Stimulated activated naive CD4-positive, alpha-beta T cell (primary cell): Measurements from ENCODE around the gene GALNT17.
"Not testable (repeated sequence)": the region's sequence is repeated elsewhere in the genome, so short reads cannot be mapped to it uniquely, and the experiment has no call there.

Source experiments
- DNase-seq, 6 experiments: peaks; one replicate each; lab custom pipeline; 2025; lab: John Stamatoyannopoulos, UW

The GALNT17 gene

DNA sequence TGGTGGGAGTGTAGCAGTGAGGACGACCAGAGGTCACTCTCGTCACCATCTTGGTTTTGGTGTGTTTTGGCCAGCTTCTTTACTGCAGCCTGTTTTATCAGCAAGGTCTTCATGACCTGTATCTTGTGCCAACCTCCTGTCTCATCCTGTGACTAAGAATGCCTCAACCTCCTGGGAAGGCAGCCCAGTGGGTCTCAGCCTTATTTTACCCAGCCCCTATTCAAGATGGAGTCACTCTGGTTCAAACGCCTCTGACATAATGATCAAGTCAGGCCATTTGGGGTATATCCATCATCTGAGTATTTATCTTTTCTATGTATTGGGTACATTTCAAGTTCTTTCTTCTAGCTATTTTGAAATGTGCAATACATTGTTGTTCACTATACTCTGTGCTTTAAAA is 503.9 kb downstream of the GALNT17 start:
- DNase-seq: not testable (repeated sequence)

DNA sequence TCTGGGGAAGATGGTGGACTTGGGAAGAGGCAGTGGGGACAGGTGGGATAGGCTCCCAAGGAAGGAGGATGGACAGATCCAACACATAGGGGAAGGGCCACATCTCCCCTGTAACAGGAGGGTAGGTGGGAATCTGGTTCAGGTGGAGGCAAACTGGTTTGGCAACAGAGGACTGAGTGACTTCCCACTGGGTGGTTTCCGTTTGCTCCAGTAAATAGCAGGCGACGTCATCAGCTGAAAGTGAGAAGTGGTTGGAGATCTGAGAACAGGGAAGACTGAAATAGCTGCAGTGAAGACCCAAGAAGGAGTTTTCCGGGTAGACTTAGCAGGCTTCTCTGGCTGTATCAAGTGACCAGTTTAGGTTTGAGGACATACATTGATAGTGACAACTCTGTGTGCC is 504.4 kb downstream of the GALNT17 start:
- DNase-seq: no peak

DNA sequence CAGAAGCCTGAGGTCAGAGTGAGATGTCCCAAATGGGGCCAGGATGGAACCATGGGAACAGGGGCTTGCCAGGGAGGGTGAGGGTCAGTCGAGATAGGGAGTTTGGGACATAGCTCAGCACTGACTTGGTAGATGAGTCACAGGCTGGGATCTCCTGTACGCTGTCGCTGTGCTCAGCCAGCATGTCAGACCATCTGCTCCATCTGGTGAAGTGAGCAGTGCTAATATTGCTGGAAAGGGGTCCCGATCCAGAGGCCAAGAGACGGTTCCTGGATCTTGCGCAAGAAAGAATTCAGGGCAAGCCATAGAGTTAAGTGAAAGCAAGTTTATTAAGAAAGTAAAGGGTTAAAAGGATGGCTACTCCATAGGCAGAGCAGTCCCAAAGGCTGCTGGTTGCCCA is 505.6 kb downstream of the GALNT17 start:
- DNase-seq: no peak

DNA sequence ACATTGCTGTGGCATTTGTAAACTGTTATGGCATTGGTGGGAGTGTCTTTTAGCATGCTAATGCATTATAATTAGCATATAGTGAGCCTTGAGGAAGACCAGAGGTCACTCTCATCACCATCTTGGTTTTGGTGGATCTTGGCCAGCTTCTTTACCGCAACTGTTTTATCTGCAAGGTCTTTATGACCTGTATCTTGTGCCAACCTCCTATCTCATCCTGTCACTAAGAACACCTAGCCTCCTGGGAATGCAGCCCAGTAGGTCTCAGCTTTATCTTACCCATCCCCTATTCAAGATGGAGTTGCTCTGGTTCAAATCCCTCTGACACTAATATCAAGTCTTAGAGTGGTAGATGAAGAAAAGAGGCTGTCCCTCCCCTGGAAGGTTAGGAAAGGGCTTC is 506.2 kb downstream of the GALNT17 start:
- no peak for DNase-seq

DNA sequence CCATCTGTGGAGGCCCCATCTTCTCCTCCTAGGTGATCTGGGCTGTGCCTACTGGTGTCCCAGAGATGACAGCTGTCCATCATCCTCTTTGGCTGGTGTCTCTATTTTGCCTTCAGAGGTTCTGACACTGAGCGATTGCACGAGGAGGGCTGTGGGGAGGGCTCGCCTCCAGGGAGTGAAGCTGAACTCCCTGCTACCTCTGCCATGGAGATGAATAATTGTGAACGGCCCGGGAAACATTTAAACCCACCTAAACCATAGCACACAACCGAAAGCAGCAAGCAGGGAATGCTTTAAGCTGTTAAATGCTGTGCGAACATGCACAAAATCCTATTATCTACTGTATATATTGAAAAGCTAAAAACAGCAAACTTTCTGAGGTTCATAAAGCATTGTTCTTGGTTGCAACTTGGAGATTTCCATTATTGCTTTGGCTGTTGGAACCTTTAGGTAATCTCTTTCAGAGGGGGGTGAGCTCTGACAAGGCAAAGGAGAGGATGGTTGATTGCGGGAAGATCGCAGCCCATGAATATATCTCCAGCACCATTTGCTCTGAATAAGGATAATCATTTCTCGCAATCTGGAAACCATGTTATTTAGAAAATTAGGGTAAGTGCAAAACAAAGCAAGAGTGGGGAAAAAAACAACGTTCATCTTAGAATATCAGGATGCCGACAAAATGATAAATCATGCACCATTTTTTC is 507.6 kb downstream of the GALNT17 start:
- no peak for DNase-seq

DNA sequence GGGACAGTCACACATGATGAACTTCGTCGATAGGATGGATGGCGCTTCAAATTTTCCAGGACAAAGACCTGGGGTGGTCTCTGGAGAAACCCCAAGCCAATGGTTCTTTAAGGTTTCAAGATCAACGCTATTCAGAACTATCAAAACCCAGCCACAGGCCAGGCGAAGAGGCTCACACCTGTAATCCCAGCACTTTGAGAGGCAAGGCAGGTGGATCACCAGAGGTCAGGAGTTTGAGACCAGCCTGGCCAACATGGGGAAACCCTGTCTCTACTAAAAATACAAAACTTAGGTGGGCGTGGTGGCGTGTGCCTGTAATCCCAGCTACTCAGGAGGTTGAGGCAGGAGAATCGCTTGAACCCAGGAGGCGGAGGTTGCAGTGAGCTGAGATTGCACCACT is 511.1 kb downstream of the GALNT17 start:
- not testable (repeated sequence) for DNase-seq

DNA sequence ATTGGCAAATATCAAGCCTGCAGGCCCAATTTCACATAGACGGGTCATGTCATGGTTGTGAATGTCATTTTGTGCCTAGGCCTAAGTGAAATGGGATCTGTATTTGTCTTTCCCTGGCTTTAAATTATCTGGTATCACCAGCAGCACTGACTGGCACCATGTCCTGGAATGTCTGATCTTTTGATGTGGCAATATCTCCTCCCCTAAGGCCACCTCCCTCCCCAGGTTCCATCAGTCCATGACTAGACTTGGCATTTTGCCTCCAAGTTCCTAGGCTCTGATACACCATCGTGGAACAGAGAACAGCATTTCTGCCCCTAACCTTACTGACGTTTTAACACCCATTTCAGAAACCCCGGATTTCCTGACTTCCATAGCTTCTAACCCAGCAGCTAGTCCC is 513.9 kb downstream of the GALNT17 start:
- no peak for DNase-seq

DNA sequence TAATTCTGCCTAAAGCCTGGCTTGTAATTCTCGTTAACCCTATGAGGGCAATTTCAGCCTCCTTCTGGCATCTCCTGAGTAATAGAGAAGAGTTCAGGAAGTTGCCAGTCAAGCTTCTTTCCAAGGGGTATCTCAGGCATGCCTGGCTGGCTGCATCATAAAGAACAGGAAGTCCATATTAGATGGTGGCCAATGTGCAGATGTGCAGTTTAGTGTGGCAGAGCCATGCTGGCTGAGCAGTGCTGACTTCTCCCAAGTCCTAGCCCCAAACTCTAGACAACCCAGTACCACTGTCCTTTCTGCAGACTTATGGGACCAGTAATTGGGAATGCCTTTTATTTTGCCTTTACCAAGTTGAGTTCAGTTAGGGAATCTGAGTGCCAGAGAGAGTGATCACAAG is 517.9 kb downstream of the GALNT17 start:
- DNase-seq: no peak

DNA sequence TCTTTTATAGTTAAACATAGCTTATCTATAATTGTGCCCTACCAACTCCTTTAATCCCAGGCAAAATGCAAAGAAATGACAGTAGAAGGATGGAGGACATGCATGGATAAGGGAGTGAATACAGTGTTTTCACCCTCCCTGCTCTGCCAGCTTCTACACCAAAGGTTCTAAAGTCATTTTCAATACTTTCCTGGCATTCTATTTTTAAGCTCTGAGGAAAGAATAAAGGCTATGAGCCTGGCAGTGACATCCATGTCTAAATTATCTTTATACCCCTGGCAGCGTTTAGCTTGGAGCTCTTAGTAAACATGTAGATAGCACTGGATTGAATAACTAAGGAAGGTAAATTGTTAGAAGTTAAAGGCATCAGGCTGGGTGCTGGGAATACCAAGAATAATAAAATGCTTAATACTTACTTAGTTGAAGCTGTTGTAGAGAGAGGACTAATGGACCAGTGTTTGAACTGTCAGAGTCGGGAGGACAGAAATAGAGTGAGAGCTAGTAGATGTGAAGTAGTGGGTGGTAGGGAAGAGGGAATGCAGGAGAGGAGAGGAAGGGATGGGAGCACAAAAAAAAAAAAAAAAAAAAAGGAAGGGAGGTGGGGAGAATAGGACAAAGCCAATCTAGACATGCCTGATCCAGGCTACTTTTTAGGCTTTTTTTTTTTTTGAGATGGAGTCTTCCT is 518.9 kb downstream of the GALNT17 start:
- DNase-seq: no peak

DNA sequence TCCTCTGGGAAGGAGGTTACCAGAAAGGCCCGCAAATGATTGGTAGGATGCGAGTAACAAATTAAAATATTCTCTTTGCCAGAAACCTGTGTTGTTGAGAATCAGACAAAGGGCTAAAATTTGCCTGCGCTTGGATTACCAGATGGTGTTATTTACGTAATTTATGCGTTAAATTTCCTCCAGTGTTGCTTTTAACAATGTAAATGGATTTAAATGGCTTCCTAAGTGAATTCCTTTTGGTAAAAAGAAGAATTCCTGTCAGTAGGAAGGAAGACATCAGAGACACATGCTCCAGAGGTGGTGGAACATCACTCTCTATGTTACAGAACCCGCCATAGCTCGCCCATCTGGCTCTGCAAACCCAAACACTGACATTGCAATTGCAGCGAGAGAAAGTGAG is 520.6 kb downstream of the GALNT17 start:
- no peak for DNase-seq

DNA sequence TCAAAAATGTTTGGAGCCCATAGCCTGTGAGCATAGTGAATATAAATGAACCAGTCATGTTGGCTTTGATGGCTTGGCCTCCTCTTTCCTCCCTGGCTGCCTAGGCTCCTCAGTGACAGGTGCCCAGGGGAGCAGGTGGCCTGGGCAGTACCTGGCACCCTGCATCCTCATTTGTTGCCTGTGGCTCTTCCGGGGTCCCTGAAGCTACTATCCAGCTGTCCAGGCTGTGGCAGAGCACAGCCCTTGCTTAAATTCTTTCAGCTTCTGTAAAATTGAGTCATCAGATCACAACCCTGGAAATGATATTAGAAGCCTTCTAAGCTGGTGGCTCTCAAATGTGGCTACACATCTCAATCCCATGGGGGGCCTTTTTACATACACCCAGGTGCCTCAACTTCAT is 525.4 kb downstream of the GALNT17 start:
- DNase-seq: no peak

DNA sequence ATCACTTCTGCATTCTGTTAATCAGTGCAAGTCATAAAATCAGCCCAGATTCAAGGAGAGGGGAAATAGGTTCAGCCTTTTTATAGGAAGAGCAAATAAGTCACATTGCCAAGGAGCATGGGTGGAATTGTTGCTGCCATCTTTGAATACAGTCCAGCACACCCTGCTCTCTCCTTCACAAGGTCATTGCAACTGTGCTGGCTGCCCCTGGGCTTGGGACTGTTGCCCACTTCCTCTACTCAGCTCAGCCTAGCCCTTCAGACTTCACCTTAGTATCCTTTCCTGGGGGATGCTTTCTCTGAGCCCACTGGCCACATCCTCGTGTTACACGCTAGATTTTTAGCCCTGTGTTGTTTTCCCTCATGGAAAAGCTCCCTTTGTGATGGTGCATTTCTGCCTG is 527.7 kb downstream of the GALNT17 start:
- no peak for DNase-seq

DNA sequence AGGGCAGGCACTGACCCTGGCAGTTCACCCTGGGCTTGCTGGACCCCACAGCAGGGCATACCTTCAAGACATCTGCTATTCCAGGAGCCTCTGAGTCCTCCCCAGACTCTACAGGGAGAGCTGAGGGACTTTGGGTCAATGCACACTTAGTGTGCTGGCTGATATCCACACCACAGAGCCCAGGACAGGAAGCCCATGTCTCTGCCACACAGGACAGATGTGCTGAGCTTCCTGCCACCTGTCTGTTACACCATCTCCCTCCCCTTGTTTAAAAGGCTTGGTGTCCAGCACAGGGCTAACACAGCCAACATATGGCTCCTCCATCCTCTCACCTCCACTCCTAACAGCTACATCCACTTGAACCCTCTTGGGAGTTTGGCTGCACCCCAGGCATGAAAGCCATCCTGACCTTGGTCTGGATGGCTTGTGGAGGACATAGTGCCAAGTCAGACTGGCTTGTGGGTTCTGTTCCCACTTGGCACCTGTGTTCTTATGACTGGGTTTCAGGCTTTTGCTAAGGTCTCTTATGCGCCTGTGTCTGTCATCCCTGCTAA is 529.8 kb downstream of the GALNT17 start:
- no peak for DNase-seq

DNA sequence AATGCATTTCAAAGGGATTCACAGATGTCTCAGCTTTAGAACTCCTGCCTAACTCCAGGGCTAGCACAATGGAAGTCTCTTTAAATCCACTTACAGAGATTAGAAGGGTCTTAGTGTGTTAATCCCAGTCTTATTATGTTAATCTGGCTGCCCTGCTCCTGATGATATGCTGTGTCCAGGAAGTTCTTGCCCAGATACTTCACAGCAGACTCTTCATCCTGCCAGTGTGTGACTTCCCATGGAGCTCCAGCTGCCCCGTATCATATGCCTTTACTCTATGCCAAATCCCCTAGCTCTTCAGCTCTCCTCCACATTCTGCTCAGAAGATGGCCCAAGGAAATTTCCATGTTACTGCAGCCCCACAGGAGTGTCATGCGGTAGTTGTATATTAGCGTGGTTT is 533.8 kb downstream of the GALNT17 start:
- DNase-seq: no peak

DNA sequence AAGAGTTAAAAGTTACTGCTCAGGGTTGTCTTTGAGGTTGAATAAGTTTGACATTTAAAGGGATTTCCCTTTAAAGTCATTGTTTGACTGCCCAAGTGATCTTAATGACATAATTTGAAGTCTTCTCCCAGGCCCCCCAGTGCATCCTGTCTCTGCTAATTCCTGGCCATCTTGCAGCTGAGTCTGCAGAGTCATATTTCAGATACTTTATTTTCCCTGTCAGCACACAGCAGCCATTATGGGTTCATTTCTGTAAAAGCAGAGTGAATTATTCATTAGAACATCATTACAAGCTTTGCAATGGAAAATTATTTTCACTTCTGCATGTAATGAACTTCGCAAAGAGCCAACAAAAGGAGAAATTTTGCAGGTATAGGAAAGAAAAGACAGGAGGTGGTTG is 536.6 kb downstream of the GALNT17 start:
- DNase-seq: no peak

DNA sequence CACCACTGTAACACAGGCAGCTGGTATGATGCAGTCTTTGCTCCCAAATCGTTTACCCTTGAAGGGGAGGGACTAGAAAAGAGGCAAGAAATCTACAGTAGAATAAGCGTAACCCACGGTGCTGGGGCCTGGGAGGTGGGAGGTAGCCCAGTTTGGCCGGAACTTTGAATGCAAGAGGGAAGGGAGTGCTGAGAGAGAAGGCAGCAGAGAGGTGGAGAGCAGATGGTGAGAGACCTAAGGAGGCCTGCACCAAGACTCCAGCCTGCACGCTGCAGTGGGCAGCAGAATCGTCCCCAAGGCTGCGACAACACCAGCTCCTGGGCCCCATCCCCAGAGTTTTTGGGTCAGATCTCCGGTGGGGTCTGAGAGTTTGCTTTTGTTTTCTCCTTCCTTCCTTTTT is 547.5 kb downstream of the GALNT17 start:
- no peak for DNase-seq

DNA sequence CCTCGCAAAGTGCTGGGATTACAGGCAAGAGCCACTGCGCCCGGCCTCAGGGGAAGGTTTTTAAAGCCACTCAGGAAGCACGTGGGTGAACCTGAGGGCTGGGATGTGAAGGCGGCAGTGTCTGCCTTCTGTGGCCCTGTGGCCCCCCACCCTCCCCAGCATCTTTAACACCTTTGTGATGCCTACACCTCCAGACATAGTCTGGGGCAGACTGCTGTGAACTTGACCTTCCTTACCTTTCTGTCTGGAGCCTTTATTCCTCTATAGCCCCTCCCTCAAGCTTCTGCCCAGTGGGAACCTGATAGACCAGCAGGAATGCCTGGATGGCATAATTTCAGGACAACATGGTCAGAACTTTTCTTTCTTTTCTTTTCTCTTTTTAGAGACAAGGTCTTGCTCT is 550.2 kb downstream of the GALNT17 start:
- no peak for DNase-seq

DNA sequence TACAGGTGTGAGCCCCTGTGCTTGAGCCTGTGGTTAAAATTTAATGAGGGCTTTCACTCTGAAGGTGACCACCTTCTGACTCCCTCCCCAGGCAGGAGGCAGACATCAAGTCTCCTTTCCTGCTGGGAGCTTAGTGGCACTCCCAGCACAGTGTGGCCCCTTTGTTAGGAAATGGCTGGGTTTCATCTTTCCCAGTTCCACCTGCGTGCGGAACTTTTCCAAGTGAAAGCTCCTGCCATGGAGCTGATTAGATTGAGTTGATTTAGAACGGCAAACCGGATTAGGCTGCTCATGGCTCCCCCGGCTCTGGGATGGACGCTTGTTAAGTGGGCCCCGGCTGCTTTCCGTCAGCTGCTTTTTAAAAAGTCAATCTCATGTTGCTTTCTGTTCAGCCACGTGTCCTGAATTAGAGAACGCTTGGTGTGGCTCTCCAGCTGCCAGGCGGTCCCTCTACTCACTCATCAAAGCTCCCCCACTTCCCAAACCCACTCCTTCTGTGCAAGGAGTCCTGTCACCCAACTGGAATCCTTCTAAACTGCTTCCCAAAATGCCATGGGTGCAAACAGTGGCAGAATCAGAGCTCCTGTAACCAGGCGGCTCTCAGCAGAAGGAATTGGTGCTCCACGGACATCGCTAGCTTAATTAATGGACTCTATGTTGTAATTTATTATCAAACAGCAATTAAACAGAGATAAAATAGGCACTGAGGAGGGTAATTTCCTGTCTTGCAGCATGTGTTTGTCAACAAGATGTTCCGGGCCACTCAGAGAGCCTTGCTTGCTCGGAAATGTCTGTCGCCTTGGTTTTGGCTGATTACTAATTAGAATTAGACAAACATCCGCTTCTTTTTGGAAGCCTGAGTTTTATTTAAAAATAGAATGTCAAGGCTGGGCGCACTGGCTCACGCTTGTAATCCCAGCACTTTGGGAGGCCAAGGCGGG is 551.2 kb downstream of the GALNT17 start:
- DNase-seq: no peak

DNA sequence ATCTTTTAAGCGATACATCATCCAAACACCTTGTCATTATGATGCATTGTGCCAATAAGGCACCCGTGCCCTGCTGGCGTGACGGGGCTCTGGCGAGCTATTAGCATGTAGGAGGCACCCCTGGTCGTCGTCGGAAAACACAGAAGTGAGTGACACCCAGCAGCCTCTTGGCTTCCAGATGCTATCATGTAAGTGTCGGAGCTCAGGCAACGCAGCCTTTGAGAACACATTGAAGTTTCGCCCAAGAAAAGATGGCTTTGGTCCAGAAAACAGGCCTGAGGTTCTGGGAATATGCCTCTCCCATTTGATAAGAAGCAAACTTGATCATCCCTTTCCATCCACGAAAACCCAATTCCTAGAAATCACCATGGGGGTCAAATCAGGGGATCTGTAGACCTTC is 555.3 kb downstream of the GALNT17 start:
- no peak for DNase-seq

DNA sequence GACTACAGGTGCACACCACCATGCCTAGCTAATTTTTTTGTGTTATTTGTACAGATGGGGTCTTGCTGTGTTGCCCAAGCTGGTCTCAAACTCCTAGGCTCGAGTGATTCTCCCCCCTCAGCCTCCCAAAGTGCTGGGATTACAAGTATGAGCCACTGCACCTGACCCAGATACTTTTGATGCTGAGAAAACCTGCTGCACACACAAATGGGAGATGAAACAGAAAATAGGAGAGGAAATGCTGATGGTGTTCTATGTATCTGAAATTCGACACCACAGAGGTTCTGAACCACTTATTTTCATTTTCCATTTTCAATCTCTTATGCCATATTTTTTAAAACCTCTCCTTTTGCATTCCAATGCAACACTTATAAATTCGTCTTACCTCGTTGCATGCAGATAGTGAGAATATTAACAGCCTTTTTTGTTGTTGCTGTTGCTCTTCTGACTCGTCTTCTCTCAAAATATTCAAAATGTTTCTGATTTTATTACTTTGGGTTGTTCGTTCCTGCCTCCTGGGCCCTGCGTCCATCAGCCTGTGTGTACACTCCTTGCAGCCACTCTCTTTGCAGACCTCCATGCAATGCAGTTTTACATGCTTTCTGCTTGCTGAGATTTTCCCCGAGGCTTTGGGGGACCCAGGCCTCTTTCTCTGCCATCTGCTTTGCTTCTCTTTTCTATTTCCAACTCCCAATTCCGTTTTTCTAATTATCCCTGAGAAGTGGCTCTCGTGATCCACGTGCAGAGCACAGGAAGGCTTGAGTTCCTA is 556.1 kb downstream of the GALNT17 start:
- DNase-seq: no peak

DNA sequence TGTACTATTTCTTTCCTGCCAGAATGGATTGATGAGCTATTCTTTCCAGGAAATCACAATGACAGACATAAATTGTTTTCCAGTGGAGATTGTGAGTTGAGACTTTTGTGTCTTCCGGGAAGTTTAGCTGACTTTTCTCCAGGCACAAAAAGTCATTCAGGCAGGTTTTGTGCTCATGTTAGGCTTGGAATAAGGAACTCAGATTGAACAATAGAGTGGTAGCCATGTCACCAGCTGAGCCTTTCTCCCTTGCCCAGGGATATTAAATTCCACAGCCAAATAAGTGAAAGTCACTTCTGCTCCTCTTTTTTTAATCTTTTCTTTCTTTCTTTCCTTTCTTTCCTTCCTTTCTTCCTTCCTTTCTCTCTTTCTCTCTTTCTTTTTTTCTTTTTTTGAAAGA is 559.6 kb downstream of the GALNT17 start:
- DNase-seq: no peak

DNA sequence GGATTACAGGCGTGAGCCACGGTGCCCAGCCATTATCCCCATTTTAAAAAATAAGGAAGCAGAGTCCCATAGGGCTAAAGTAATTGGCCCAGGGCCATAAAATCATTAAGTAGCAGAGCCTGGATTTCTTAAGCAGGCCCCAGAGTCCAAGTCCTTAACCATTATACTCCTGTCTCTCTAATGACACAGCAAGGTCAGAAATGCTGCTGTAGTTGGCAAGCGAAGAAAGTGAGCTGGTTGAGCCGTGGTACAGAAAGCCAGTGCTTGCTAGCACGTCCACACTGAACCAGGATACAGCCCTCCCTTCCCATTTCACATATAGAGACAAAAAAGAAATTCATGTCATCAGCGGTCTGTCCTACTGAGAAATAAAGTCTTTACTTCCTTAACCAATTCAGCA is 562.7 kb downstream of the GALNT17 start:
- DNase-seq: no peak
